Osteocyte (in vitro differentiated cells): ENCODE data around the gene VEPH1. TPM values are rescaled to one million over a fixed set of nuclear protein-coding genes. Genes with fewer than 3 reads are reported as not detected.

Source experiments
- DNase-seq: peaks from one replicate; pipeline ENCODE4 v3.0.0; 2021; ENCODE audit warnings: mixed read lengths; ENCODE audit not compliant: unreplicated experiment; ENCODE audit errors: extremely low spot score
- H3K27ac Mint-ChIP-seq: one replicate; pipeline ENCODE4 v1.8.0; 2021; ENCODE audit warnings: mild to moderate bottlenecking, mixed read lengths; ENCODE audit not compliant: unreplicated experiment
- H3K27me3 Mint-ChIP-seq: one replicate; pipeline ENCODE4 v1.8.0; 2021; ENCODE audit warnings: mixed read lengths; ENCODE audit not compliant: unreplicated experiment
- H3K36me3 Mint-ChIP-seq: one replicate; pipeline ENCODE4 v1.8.0; 2021; ENCODE audit warnings: mixed read lengths; ENCODE audit not compliant: unreplicated experiment
- H3K4me1 Mint-ChIP-seq: one replicate; pipeline ENCODE4 v1.8.0; 2021; ENCODE audit warnings: mixed read lengths; ENCODE audit not compliant: unreplicated experiment
- H3K4me3 Mint-ChIP-seq: one replicate; pipeline ENCODE4 v1.8.0; 2021; ENCODE audit warnings: mild to moderate bottlenecking, moderate library complexity, mixed read lengths; ENCODE audit not compliant: unreplicated experiment
- H3K9me3 Mint-ChIP-seq: one replicate; pipeline ENCODE4 v1.8.0; 2021; ENCODE audit warnings: mixed read lengths; ENCODE audit not compliant: unreplicated experiment
- total RNA-seq: library from RNA; stranded (reverse); gene quantifications from 2 replicates; pipeline ENCODE4 v1.2.1, GENCODE V29; 2021
- TF ChIP-seq, protein P1 (sequence below): fragments of 200-600 bp; sonication (generic); IDR thresholded peaks from 2 replicates; pipeline ENCODE4 v1.5.0; 2021; ENCODE audit warnings: antibody characterized with exemption, mild to moderate bottlenecking, moderate library complexity

VEPH1 gene
- total RNA-seq, 1 donor from 2014 or later = 0.46 TPM

DNA sequence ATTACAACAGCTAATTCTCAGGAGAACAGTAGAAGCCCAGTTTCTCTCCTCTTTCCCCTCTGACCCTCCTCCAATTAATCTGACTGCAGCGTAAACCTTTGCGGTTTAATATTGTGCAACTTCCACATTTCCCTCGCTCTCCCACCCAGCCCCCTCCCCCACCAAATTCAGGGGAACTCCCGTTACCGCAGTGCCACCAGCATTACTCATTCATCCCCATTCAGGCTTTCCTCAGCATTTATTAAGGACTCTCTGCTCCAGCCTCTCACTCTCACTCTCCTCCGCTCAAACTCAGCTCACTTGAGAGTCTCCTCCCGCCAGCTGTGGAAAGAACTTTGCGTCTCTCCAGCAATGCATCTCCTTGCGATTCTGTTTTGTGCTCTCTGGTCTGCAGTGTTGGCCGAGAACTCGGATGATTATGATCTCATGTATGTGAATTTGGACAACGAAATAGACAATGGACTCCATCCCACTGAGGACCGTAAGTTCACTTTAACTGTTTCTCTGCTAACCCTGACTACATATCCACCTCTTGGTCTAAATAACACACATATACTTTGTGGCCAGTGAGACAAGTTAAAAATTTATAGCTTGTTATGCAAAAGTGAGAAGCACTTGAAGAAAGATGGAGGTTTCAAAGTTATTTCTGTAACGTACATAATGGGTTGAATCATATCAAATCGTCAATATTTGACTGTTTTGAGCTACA is 66.5 kb downstream of the VEPH1 start, which contains the start of gene PTX3:
TSS of gene PTX3 (plus strand) at position 268 of the 709 bp plus-strand sequence. CDS start at position 352, 84 bp downstream.
- H3K27ac Mint-ChIP-seq = peak within 1 kb of the TSS; percentile 89
- H3K27me3 Mint-ChIP-seq = no peaks in the 10 kb centered on the region
- DNase-seq = no peak

DNA sequence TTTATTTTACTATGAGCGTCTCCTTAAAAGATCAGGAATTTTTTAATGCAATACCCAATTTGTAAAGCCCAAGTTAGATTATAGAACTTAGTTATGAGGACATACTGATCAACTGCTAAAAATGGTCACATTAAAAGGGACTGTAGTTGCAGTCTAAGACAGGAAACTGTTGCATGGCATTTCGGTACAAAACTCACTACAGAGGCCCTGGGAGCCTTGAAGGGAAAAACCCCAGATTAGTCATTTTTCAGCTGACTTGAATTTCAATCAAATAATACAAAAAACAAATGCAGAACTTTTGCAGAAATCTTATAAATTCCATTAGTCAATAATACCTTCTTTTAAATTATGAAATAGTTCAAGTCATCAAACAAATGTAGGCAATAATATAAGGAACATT is 73.5 kb downstream of the VEPH1 start:
- Mint-ChIP-seq H3K27me3 (no peaks in the 10 kb centered on the region), H3K36me3 (no peaks in the 10 kb centered on the region), H3K27ac (peak overlapping the region; percentile 38), H3K4me3 (no peak overlapping the region), H3K9me3 (no peaks in the 10 kb centered on the region), H3K4me1 (peaks cover 19% of the 10 kb centered on the region)
- DNase-seq = no peak
- TF ChIP-seq, protein P1, sequence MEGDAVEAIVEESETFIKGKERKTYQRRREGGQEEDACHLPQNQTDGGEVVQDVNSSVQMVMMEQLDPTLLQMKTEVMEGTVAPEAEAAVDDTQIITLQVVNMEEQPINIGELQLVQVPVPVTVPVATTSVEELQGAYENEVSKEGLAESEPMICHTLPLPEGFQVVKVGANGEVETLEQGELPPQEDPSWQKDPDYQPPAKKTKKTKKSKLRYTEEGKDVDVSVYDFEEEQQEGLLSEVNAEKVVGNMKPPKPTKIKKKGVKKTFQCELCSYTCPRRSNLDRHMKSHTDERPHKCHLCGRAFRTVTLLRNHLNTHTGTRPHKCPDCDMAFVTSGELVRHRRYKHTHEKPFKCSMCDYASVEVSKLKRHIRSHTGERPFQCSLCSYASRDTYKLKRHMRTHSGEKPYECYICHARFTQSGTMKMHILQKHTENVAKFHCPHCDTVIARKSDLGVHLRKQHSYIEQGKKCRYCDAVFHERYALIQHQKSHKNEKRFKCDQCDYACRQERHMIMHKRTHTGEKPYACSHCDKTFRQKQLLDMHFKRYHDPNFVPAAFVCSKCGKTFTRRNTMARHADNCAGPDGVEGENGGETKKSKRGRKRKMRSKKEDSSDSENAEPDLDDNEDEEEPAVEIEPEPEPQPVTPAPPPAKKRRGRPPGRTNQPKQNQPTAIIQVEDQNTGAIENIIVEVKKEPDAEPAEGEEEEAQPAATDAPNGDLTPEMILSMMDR = no peak

More for the DNA sequence above, 66.5 kb downstream of the VEPH1 start, which contains the start of gene PTX3:
- H3K9me3 Mint-ChIP-seq = no peaks in the 10 kb centered on the region
- peak within 1 kb of the TSS; percentile 82 for H3K4me3 Mint-ChIP-seq
- TF ChIP-seq, protein P1 = no peak
- H3K4me1 Mint-ChIP-seq = peaks cover 27% of the 10 kb centered on the region
- no peaks in the 10 kb centered on the region for H3K36me3 Mint-ChIP-seq

DNA sequence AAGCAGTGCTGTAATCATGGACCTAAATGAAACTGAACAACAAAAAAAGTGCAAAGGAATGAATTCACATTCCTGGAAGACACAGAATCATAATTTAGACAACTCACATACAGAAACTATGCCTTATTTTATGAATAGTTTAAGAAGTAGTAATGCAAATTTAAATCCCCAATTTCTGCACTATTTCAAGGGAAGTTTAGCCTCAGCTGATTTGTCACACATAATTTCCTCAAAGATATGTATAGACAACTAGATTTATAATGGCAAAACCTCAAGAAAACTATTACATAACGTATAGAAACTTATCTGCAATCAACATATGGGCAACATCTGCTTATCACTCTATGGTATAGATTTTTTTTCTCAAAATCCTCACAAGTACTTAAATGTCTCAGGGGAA is 74.4 kb downstream of the VEPH1 start:
- Mint-ChIP-seq H3K4me3 (no peak overlapping the region), H3K9me3 (peaks cover 4% of the 10 kb centered on the region), H3K27ac (no peak overlapping the region), H3K36me3 (peaks cover 2% of the 10 kb centered on the region), H3K4me1 (peaks cover 19% of the 10 kb centered on the region), H3K27me3 (no peaks in the 10 kb centered on the region)
- DNase-seq = no peak
- TF ChIP-seq, protein P1 = no peak

DNA sequence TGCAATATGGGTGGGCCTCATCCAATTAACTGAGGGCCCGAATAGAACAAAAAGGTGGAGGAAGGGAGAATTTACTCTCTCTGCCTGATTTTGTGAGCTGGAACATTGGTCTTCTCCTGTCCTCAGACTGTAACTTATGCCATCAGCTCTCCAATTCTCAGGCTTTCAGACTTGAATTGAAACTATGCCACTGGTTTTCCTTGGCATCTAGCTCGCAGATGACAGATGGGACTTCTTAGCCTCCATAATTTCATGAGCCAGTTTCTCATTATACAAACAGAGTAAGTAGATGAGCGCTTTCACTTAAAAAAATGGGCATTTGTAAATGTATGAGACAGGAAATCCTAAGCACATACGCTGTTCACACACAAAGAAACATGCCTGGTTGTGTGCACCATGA is 75.3 kb downstream of the VEPH1 start:
- Mint-ChIP-seq H3K36me3 (peaks cover 2% of the 10 kb centered on the region), H3K27ac (no peak overlapping the region), H3K4me3 (no peak overlapping the region), H3K27me3 (no peaks in the 10 kb centered on the region), H3K4me1 (peaks cover 23% of the 10 kb centered on the region), H3K9me3 (peaks cover 4% of the 10 kb centered on the region)
- TF ChIP-seq, protein P1 = no peak
- DNase-seq = no peak

DNA sequence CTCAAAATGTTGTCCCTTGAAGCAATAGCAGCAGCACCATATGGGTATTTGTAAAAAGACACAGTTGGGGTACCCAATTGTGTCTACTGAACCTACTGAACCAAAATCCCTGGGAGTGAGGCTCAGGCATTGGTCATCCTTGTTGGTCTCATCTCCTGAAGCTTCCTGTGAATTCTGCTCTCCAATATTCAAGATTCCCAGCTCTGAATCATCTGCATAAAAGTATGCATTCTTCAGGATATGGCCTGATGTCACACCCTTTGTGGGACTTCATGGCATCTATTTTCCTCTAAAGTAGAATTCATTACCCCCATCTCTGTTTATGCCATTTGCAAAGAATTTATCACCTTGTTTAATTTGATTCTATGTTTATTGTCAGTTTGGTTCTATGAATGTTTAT is 79.9 kb downstream of the VEPH1 start:
- DNase-seq = no peak
- no peaks in the 10 kb centered on the region for H3K27me3 Mint-ChIP-seq

More for the DNA sequence above, 79.9 kb downstream of the VEPH1 start:
- Mint-ChIP-seq H3K36me3 (peaks cover 2% of the 10 kb centered on the region), H3K4me3 (no peak overlapping the region), H3K27ac (no peak overlapping the region), H3K9me3 (peaks cover 4% of the 10 kb centered on the region), H3K4me1 (peaks cover 4% of the 10 kb centered on the region)
- TF ChIP-seq, protein P1 = no peak
